Endothelial cell of umbilical vein (primary cell): ENCODE measurements around the gene UBE2QL1. TPM values are rescaled to one million over a fixed set of nuclear protein-coding genes. Genes with fewer than 3 reads are reported as not detected.

ENCODE experiments used
- BruUV-seq: library from RNA; stranded (reverse); fragments of 400-500 nt; replicated peaks from 2 replicates; lab custom pipeline; 2021; lab: Mats Ljungman, UMichigan
- CTCF ChIA-PET: fragments of 300-600, 350-600 bp; sonication (Branson Sonifier 250); formaldehyde crosslinking; loops from one replicate; lab custom pipeline; 2021; ENCODE audit warnings: antibody characterized with exemption, inconsistent platforms; lab: Charles Lee
- POLR2A ChIA-PET: fragments of 300-600, 350-600 bp; sonication (Branson Sonifier 250); formaldehyde crosslinking; loops from one replicate; lab custom pipeline; 2021; ENCODE audit warnings: antibody characterized with exemption, inconsistent platforms; lab: Charles Lee
- DNase-seq: peaks from one replicate; pipeline ENCODE4 v3.0.0-alpha.2; 2011; ENCODE audit warnings: low read depth, low spot score
- FAIRE-seq: peaks from 2 replicates; lab custom pipeline; 2011; peaks lifted over from hg19 to GRCh38; lab: Jason Lieb, UNC
- H2AFZ ChIP-seq: 2 replicates; pipeline ENCODE4 v1.6.0; 2012; ENCODE audit warnings: low read depth, low read length, control low read depth, inconsistent platforms
- H3K27ac ChIP-seq: 2 replicates; pipeline ENCODE4 v1.5.1; 2011; ENCODE audit warnings: low read depth, mild to moderate bottlenecking, control low read depth, low read length, moderate library complexity; ENCODE audit not compliant: insufficient read depth
- H3K27me3 ChIP-seq, 2 experiments: 2 replicates each; pipeline versions ENCODE4 v1.6.0 to v1.6.1; 2011; ENCODE audit warnings: low read length in 2 of 2, mixed read lengths in 1 of 2; ENCODE audit not compliant: control insufficient read depth in 2 of 2, insufficient read depth in 2 of 2
- H3K36me3 ChIP-seq, 2 experiments: 2 replicates in 1 of 2; 3 replicates in 1 of 2; pipeline ENCODE4 v1.5.1; 2011; ENCODE audit warnings: low read length in 2 of 2, mild to moderate bottlenecking in 1 of 2, moderate library complexity in 1 of 2; ENCODE audit not compliant: control insufficient read depth in 2 of 2, insufficient read depth in 2 of 2; ENCODE audit errors: extremely low read depth in 1 of 2
- H3K4me1 ChIP-seq: 3 replicates; pipeline ENCODE4 v1.5.1; 2011; ENCODE audit warnings: mild to moderate bottlenecking, low read length; ENCODE audit not compliant: control insufficient read depth, insufficient read depth; ENCODE audit errors: extremely low read depth
- H3K4me2 ChIP-seq: 2 replicates; pipeline ENCODE4 v1.6.1; 2011; ENCODE audit warnings: low read length, control low read depth, mixed read lengths; ENCODE audit not compliant: insufficient read depth
- H3K4me3 ChIP-seq, 3 experiments: fragments of 200-600 bp in 1 of 3; sonication (generic), shearing (Covaris generic) in 1 of 3; replicated peaks in 1 of 3; 2 replicates each; pipeline ENCODE4 v1.5.1; 2011 to 2016; ENCODE audit warnings: control low read depth in 3 of 3, low read length in 3 of 3, mild to moderate bottlenecking in 2 of 3, inconsistent platforms in 1 of 3, low read depth in 1 of 3, moderate library complexity in 1 of 3; ENCODE audit not compliant: insufficient read depth in 1 of 3
- H3K79me2 ChIP-seq: 2 replicates; pipeline ENCODE4 v1.6.0; 2012; ENCODE audit warnings: low read length, inconsistent platforms; ENCODE audit not compliant: control insufficient read depth, insufficient read depth
- H3K9ac ChIP-seq: replicated peaks from 2 replicates; pipeline ENCODE3; 2011; ENCODE audit warnings: low read length, control low read depth; ENCODE audit not compliant: insufficient read depth; ENCODE audit errors: extremely low read depth
- H3K9me1 ChIP-seq: replicated peaks from 3 replicates; pipeline ENCODE4 v1.6.0; 2011; ENCODE audit warnings: mild to moderate bottlenecking, low read length; ENCODE audit not compliant: control insufficient read depth, insufficient read depth; ENCODE audit errors: extremely low read depth
- H3K9me3 ChIP-seq: replicated peaks from 2 replicates; pipeline ENCODE4 v1.5.1; 2012; ENCODE audit warnings: low read length, inconsistent platforms; ENCODE audit not compliant: control insufficient read depth, insufficient read depth
- H4K20me1 ChIP-seq: replicated peaks from 2 replicates; pipeline ENCODE3; 2011; ENCODE audit warnings: mild to moderate bottlenecking, low read length; ENCODE audit not compliant: control insufficient read depth, insufficient read depth; ENCODE audit errors: extremely low read depth
- EZH2 ChIP-seq: IDR thresholded peaks from 2 replicates; pipeline ENCODE4 v1.6.1; 2012; ENCODE audit warnings: borderline replicate concordance, low read depth, mild to moderate bottlenecking, moderate library complexity, low read length, inconsistent platforms; ENCODE audit not compliant: severe bottlenecking
- FOS ChIP-seq: IDR thresholded peaks from 2 replicates; pipeline ENCODE4 v1.6.1; 2011; ENCODE audit warnings: mild to moderate bottlenecking, low read length, moderate library complexity, borderline replicate concordance; ENCODE audit not compliant: insufficient read depth
- GATA2 ChIP-seq: IDR thresholded peaks from 2 replicates; pipeline ENCODE4 v1.7.0; 2011; ENCODE audit warnings: low read depth, mild to moderate bottlenecking, moderate library complexity, mixed read lengths, low read length; ENCODE audit not compliant: insufficient read length, insufficient read depth
- JUN ChIP-seq: IDR thresholded peaks from 2 replicates; pipeline ENCODE4 v1.6.1; 2011; ENCODE audit warnings: borderline replicate concordance, low read depth; ENCODE audit not compliant: insufficient read length, insufficient read depth
- MAX ChIP-seq: IDR thresholded peaks from 2 replicates; pipeline ENCODE4 v1.6.1; 2011; ENCODE audit not compliant: insufficient read depth, insufficient read length
- MYC ChIP-seq: IDR thresholded peaks from one replicate; pipeline ENCODE4 v1.6.1; 2011; ENCODE audit warnings: mild to moderate bottlenecking, low read depth, low read length
- POLR2A ChIP-seq: IDR thresholded peaks from 2 replicates; pipeline ENCODE4 v1.6.1; 2012; ENCODE audit warnings: low read depth, mild to moderate bottlenecking, control low read depth, low read length
- POLR2AphosphoS5 ChIP-seq: IDR thresholded peaks from 2 replicates; pipeline ENCODE4 v1.6.1; 2012; ENCODE audit warnings: low read depth, mild to moderate bottlenecking, control low read depth, low read length, moderate library complexity; ENCODE audit not compliant: insufficient read depth
- dilution Hi-C: fragments of 300-500 bp; cut with MboI; formaldehyde crosslinking; loops from one replicate; pipeline ENCODE4 v1.15.0; 2019; ENCODE audit warnings: low sequenced_read_pairs; ENCODE audit not compliant: extremely low pct_ligation_motif_present
- intact Hi-C: fragments of 100-400 bp; cut with micrococcal nuclease; formaldehyde crosslinking; loops from one replicate; pipeline ENCODE4 v1.10.0; 2022
- polyA plus RNA-seq, 4 experiments: library from polyadenylated mRNA; depleted of rRNA in 3 of 4; stranded (reverse) in 3 of 4; unstranded in 1 of 4; fragments of >200 nt; gene quantifications; 2 replicates each; pipeline versions ENCODE4 v1.2.1 to v1.2.3, GENCODE V29; 2011 to 2012; ENCODE audit warnings: missing spikeins in 1 of 4
- total RNA-seq: library from RNA; stranded (reverse); gene quantifications from 2 replicates; pipeline ENCODE4 v1.2.3, GENCODE V29; 2021
- TF ChIP-seq, protein P1 (sequence below), 2 donors: IDR thresholded peaks; 1 replicate in 1 of 2; 2 replicates in 1 of 2; pipeline ENCODE4 v1.5.1; 2011; ENCODE audit warnings: low read length in 2 of 2, mild to moderate bottlenecking in 2 of 2, moderate library complexity in 2 of 2, control low read depth in 1 of 2, inconsistent platforms in 1 of 2, low read depth in 1 of 2; ENCODE audit not compliant: insufficient read depth in 1 of 2; ENCODE audit errors: extremely low read depth in 1 of 2

UBE2QL1 gene
- total and polyA plus RNA-seq, 2 donors (not counting 3 experiments of a cell fraction or from before 2014, with no cell fraction given): 0.04 to 0.15 TPM

- ChIA-PET POLR2A (no interaction called here), CTCF (no interaction called here)
- Histone ChIP-seq H2AFZ (no peak overlapping the region), H3K79me2 (no peaks in the 10 kb centered on the region), H4K20me1 (no peaks in the 10 kb centered on the region), H3K4me2 (no peak overlapping the region), H3K9ac (no peak overlapping the region), H3K27ac (no peak overlapping the region), H3K27me3 (peaks cover 0 to 2% of the 10 kb centered on the region in 2 experiments), H3K36me3 (no peaks in the 10 kb centered on the region), H3K9me1 (no peaks in the 10 kb centered on the region), H3K9me3 (no peaks in the 10 kb centered on the region), H3K4me3 (no peak overlapping the region), H3K4me1 (no peaks in the 10 kb centered on the region)
- no peak for FAIRE-seq
- TF ChIP-seq MYC (no peak), EZH2 (no peak), FOS (no peak), JUN (no peak), MAX (no peak), POLR2A (no peak), GATA2 (no peak), POLR2AphosphoS5 (no peak)
- TF ChIP-seq, protein P1, sequence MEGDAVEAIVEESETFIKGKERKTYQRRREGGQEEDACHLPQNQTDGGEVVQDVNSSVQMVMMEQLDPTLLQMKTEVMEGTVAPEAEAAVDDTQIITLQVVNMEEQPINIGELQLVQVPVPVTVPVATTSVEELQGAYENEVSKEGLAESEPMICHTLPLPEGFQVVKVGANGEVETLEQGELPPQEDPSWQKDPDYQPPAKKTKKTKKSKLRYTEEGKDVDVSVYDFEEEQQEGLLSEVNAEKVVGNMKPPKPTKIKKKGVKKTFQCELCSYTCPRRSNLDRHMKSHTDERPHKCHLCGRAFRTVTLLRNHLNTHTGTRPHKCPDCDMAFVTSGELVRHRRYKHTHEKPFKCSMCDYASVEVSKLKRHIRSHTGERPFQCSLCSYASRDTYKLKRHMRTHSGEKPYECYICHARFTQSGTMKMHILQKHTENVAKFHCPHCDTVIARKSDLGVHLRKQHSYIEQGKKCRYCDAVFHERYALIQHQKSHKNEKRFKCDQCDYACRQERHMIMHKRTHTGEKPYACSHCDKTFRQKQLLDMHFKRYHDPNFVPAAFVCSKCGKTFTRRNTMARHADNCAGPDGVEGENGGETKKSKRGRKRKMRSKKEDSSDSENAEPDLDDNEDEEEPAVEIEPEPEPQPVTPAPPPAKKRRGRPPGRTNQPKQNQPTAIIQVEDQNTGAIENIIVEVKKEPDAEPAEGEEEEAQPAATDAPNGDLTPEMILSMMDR (IDR thresholded peaks at IDR 0.05; ENCODE audit: extremely low read depth in 1 of 2, insufficient read depth in 1 of 2, low read depth in 1 of 2, low read length in 2 of 2): no peak
- intact Hi-C loops (no loop called here), dilution Hi-C loops (no loop called here)
- no TSS peak for BruUV-seq
- DNase-seq: no peak
Measured at GRCh38 chr5:6503342-6503741, 54.7 kb downstream of the UBE2QL1 start.
